SK-N-SH (cell line): ENCODE measurements around the gene LBX1. TPM values are rescaled to one million over a fixed set of nuclear protein-coding genes. Genes with fewer than 3 reads are reported as not detected.

Source experiments
- CTCF ChIA-PET: fragments of 300-600, 350-600 bp; formaldehyde crosslinking; extraction: SDS; loops from one replicate; lab custom pipeline; 2021; lab: Yijun Ruan, JAX
- POLR2A ChIA-PET: fragments of 350-600 bp; sonication (Branson Sonifier 250); formaldehyde crosslinking; extraction: SDS; loops from one replicate; lab custom pipeline; 2020; ENCODE audit warnings: antibody characterized with exemption, inconsistent platforms; lab: Yijun Ruan, JAX
- DNase-seq: peaks from one replicate; pipeline ENCODE4 v3.0.0; 2012
- H2AFZ ChIP-seq: fragments of 200-600 bp; sonication (generic); 2 replicates; pipeline ENCODE4 v1.8.1; 2016; ENCODE audit warnings: antibody characterized with exemption, mild to moderate bottlenecking, low read depth
- H3F3A ChIP-seq: fragments of 200-600 bp; sonication (generic); replicated peaks from 2 replicates; pipeline ENCODE3; 2016; ENCODE audit warnings: antibody characterized with exemption, mild to moderate bottlenecking; ENCODE audit not compliant: insufficient read depth
- H3K27ac ChIP-seq, 2 experiments: fragments of 200-500 bp in 1 of 2; fragments of 200-600 bp in 1 of 2; sonication (Bioruptor generic) in 1 of 2; sonication (generic), shearing (Covaris generic) in 1 of 2; 2 replicates each; pipeline versions ENCODE4 v1.5.1 to v1.6.1; 2014 to 2016; ENCODE audit warnings: low read depth in 2 of 2, inconsistent platforms in 1 of 2, low read length in 1 of 2, mild to moderate bottlenecking in 1 of 2, mixed read lengths in 1 of 2
- H3K27me3 ChIP-seq: fragments of 200-600 bp; sonication (generic), shearing (Covaris generic); 2 replicates; pipeline ENCODE4 v1.6.1; 2016; ENCODE audit warnings: mixed run types; ENCODE audit not compliant: insufficient read depth
- H3K36me3 ChIP-seq, 2 experiments: fragments of 200-500 bp in 1 of 2; fragments of 200-600 bp in 1 of 2; sonication (Bioruptor generic) in 1 of 2; sonication (generic) in 1 of 2; replicated peaks in 1 of 2; 2 replicates each; pipeline versions ENCODE3 to v1.5.1; 2014 to 2016; ENCODE audit warnings: low read length in 1 of 2, mild to moderate bottlenecking in 1 of 2; ENCODE audit not compliant: insufficient read depth in 2 of 2, control insufficient read depth in 1 of 2
- H3K4me1 ChIP-seq, 2 experiments: fragments of 200-500 bp in 1 of 2; fragments of 200-600 bp in 1 of 2; sonication (Bioruptor generic) in 1 of 2; sonication (generic), shearing (Covaris generic) in 1 of 2; 2 replicates each; pipeline versions ENCODE4 v1.5.1 to v1.6.1; 2014 to 2016; ENCODE audit warnings: low read depth in 1 of 2, low read length in 1 of 2, mixed run types in 1 of 2; ENCODE audit not compliant: insufficient read depth in 2 of 2, control insufficient read depth in 1 of 2
- H3K4me2 ChIP-seq: fragments of 200-600 bp; sonication (generic), shearing (Covaris generic); 2 replicates; pipeline ENCODE4 v1.6.1; 2017; ENCODE audit warnings: mixed run types
- H3K4me3 ChIP-seq, 2 experiments: fragments of 200-500 bp in 1 of 2; fragments of 200-600 bp in 1 of 2; sonication (Bioruptor generic) in 1 of 2; sonication (generic), shearing (Covaris generic) in 1 of 2; 2 replicates each; pipeline versions ENCODE4 v1.5.1 to v1.8.1; 2014 to 2016; ENCODE audit warnings: low read depth in 2 of 2, inconsistent platforms in 1 of 2, low read length in 1 of 2, mild to moderate bottlenecking in 1 of 2, mixed read lengths in 1 of 2, moderate library complexity in 1 of 2
- H3K79me2 ChIP-seq: fragments of 200-600 bp; sonication (generic); 2 replicates; pipeline ENCODE4 v1.8.1; 2017; ENCODE audit warnings: mild to moderate bottlenecking; ENCODE audit not compliant: insufficient read depth
- H3K9ac ChIP-seq: fragments of 200-600 bp; sonication (generic); 2 replicates; pipeline ENCODE4 v1.6.1; 2017; ENCODE audit warnings: mixed run types
- H3K9me2 ChIP-seq: fragments of 200-600 bp; sonication (generic); 2 replicates; pipeline ENCODE4 v1.6.1; 2017; ENCODE audit warnings: mixed run types
- H3K9me3 ChIP-seq: fragments of 200-600 bp; sonication (generic); 2 replicates; pipeline ENCODE4 v1.6.1; 2017; ENCODE audit warnings: mixed run types, mild to moderate bottlenecking, moderate library complexity
- H4K20me1 ChIP-seq: fragments of 200-600 bp; sonication (generic); 2 replicates; pipeline ENCODE4 v1.6.1; 2017; ENCODE audit warnings: mild to moderate bottlenecking, mixed run types; ENCODE audit not compliant: insufficient read depth
- ELF1 ChIP-seq: IDR thresholded peaks from 2 replicates; pipeline ENCODE4 v1.4.0; 2012
- FOSL2 ChIP-seq: IDR thresholded peaks from 2 replicates; pipeline ENCODE4 v1.4.0; 2012; ENCODE audit warnings: low read depth, mild to moderate bottlenecking, moderate library complexity, borderline replicate concordance
- GATA2 ChIP-seq: sonication (generic); formaldehyde crosslinking; IDR thresholded peaks from 2 replicates; pipeline ENCODE4 v1.5.0; 2020; ENCODE audit warnings: mild to moderate bottlenecking, missing genetic modification reagents
- NFIC ChIP-seq: IDR thresholded peaks from 2 replicates; pipeline ENCODE4 v1.4.0; 2012; ENCODE audit warnings: borderline replicate concordance
- NRF1 ChIP-seq: IDR thresholded peaks from 2 replicates; pipeline ENCODE4 v1.6.1; 2012; ENCODE audit warnings: low read depth, mild to moderate bottlenecking, low read length
- RAD21 ChIP-seq: IDR thresholded peaks from 2 replicates; pipeline ENCODE4 v1.6.1; 2012; ENCODE audit warnings: mild to moderate bottlenecking, low read length
- RCOR1 ChIP-seq: fragments of 150-350 bp; IDR thresholded peaks from 2 replicates; pipeline ENCODE4 v1.6.1; 2017; ENCODE audit warnings: antibody characterized with exemption, low read length
- REST ChIP-seq: IDR thresholded peaks from 2 replicates; pipeline ENCODE4 v1.6.1; 2012; ENCODE audit warnings: mild to moderate bottlenecking, low read depth, low read length, moderate library complexity
- RXRA ChIP-seq: IDR thresholded peaks from 2 replicates; pipeline ENCODE4 v1.4.0; 2012; ENCODE audit warnings: low read depth, mild to moderate bottlenecking, borderline replicate concordance
- SMC3 ChIP-seq: IDR thresholded peaks from 2 replicates; pipeline ENCODE4 v1.6.1; 2012; ENCODE audit warnings: low read depth, low read length, improper control_type of control experiment
- TCF12 ChIP-seq: IDR thresholded peaks from 2 replicates; pipeline ENCODE4 v1.4.0; 2012
- ZBTB33 ChIP-seq: IDR thresholded peaks from 2 replicates; pipeline ENCODE4 v1.4.0; 2012; ENCODE audit warnings: low read depth, borderline replicate concordance
- WGBS: methylation state at CpG from one replicate; pipeline ENCODE4 v1.1.6; 2017; ENCODE audit warnings: low lambda C conversion rate; 5-methylcytosine and 5-hydroxymethylcytosine counted together
- polyA plus RNA-seq, 3 experiments: library from polyadenylated mRNA; depleted of rRNA; stranded (reverse); fragments of >200 nt; gene quantifications; 2 replicates each; pipeline ENCODE4 v1.2.3, GENCODE V29; 2012

The LBX1 gene
- polyA plus RNA-seq, 1 of the 3 experiments (the other 2 are of a cell fraction): not detected

- Histone ChIP-seq H3K36me3 (no peaks in the 10 kb centered on the region), H3K27me3 (peaks cover 28% of the 10 kb centered on the region; the same call in 1 of the 2 replicates), H3K27ac (no peak overlapping the region), H3K4me1 (no peaks in the 10 kb centered on the region), H4K20me1 (no peaks in the 10 kb centered on the region), H3K4me3 (no peak overlapping the region), H3K9me3 (no peaks in the 10 kb centered on the region), H3K9ac (no peak overlapping the region), H3F3A (no peaks in the 10 kb centered on the region), H2AFZ (no peak overlapping the region), H3K9me2 (no peaks in the 10 kb centered on the region), H3K79me2 (no peaks in the 10 kb centered on the region), H3K4me2 (no peak overlapping the region)
- TF ChIP-seq NRF1 (no peak), RCOR1 (no peak), RAD21 (no peak), RXRA (no peak), FOSL2 (no peak), NFIC (no peak), SMC3 (no peak)
- WGBS: 67% methylated on average over 3 of the region's 5 CpGs
- POLR2A ChIA-PET: no interaction called here
- CTCF ChIA-PET: interaction anchor here (1.0 to 3.3 kb wide), 7 partner anchors 14 to 100 kb away, joined by 3 to 28 read pairs (median 3); no protein-coding TSS in a partner anchor
- no peak for DNase-seq
Observed at GRCh38 chr10:101195921-101196320, 33.3 kb downstream of the LBX1 start.

GRCh38 chr10:101189461-101190401 lies 39.5 kb downstream of the LBX1 start:
- no peak for TF ChIP-seq GATA2 (CRISPR knock-in tag)
- no peak for TF ChIP-seq ZBTB33
- no peak for TF ChIP-seq REST
- TF ChIP-seq ELF1: no peak
- no peak for TF ChIP-seq TCF12
- TF ChIP-seq, all 33 proteins: peak for 0
- no peak overlapping the region for H3K4me3 ChIP-seq
- no peak overlapping the region for H3K27ac ChIP-seq
- POLR2A ChIA-PET: no interaction called here
- no peak overlapping the region for H3K9ac ChIP-seq
- H3K36me3 ChIP-seq: no peaks in the 10 kb centered on the region
- H3K79me2 ChIP-seq: no peaks in the 10 kb centered on the region
- H3K9me2 ChIP-seq: no peaks in the 10 kb centered on the region
- H3K9me3 ChIP-seq: no peaks in the 10 kb centered on the region
- CTCF ChIA-PET: interaction anchor here (1.1 kb wide), 1 partner anchor 24 kb away, joined by 3 read pairs; no protein-coding TSS in a partner anchor
- WGBS: 31% methylated on average over 12 of the region's 12 CpGs
- no peaks in the 10 kb centered on the region for H3F3A ChIP-seq
- H2AFZ ChIP-seq: no peak overlapping the region
- DNase-seq: no peak
- H4K20me1 ChIP-seq: no peaks in the 10 kb centered on the region
- H3K4me1 ChIP-seq: no peaks in the 10 kb centered on the region
- H3K4me2 ChIP-seq: no peak overlapping the region
- peaks cover 19% of the 10 kb centered on the region; the same call in 1 of the 2 replicates for H3K27me3 ChIP-seq
